GM12873 (cell line): ENCODE measurements around the gene PARP6.
A peak's percentile ranks its signal among the peaks of the same experiment; 100 is the strongest.

ENCODE experiments used
- TF ChIP-seq, protein P1 (sequence below): IDR thresholded peaks from 2 replicates; pipeline ENCODE4 v1.5.1; 2012; ENCODE audit warnings: low read depth, mild to moderate bottlenecking, moderate library complexity, low read length, control low read depth; ENCODE audit not compliant: insufficient read depth; ENCODE audit errors: missing control alignments

PARP6 gene

DNA sequence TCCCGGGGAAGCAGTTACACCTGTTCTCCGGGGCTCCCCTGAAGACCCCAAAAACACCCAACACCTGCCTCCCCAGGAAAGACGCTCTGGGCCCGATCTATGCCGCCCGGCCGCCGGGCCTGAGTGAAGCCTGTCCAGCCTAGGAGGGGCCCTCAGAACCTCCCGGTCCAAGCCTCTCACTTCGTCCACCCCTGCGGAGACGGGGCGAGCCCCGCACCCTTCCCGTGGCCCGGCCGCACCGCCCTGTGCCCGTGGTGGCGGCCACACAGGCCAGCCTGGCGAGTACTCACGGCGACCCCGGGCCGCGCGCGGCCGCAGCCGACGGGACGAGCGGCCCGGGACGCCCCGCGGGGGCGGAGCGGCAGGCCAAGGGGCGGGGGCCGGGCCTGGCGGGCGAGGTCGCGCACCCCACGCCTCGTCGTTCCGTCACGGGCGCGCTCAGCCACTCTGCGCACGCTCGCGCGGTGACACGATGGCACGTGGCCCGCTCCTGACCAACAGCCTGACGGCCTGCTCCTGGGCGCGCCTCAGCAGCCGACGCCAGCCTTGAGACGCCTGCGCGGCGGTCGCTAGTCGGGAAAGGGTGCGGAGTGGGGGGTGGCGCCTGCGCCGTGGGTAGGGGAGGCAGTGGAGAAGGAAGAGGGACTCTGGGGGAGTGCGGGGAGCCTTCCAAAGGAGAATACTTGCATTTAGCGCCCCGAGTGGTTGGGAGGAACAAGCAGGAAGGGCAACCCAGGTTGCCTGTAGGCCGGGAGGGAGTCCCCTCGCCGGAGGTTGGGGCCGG is at the start of gene PARP6:
Gene PARP6, minus strand, starts transcription at position 342 of the 784 bp plus-strand sequence. CDS start 5,077 bp downstream, outside the sequence.
- TF ChIP-seq, protein P1, sequence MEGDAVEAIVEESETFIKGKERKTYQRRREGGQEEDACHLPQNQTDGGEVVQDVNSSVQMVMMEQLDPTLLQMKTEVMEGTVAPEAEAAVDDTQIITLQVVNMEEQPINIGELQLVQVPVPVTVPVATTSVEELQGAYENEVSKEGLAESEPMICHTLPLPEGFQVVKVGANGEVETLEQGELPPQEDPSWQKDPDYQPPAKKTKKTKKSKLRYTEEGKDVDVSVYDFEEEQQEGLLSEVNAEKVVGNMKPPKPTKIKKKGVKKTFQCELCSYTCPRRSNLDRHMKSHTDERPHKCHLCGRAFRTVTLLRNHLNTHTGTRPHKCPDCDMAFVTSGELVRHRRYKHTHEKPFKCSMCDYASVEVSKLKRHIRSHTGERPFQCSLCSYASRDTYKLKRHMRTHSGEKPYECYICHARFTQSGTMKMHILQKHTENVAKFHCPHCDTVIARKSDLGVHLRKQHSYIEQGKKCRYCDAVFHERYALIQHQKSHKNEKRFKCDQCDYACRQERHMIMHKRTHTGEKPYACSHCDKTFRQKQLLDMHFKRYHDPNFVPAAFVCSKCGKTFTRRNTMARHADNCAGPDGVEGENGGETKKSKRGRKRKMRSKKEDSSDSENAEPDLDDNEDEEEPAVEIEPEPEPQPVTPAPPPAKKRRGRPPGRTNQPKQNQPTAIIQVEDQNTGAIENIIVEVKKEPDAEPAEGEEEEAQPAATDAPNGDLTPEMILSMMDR: peak; percentile 70

- TF ChIP-seq, protein P1: no peak
Measured at GRCh38 chr15:72319985-72320671, 47.8 kb upstream of the PARP6 start, which contains the start of gene CELF6. TSS of gene CELF6 (minus strand) at chr15:72320157. CDS start at chr15:72319874, 283 bp downstream.

- TF ChIP-seq, protein P1: no peak
Measured at GRCh38 chr15:72319360-72319984, 47.1 kb upstream of the PARP6 start.

DNA sequence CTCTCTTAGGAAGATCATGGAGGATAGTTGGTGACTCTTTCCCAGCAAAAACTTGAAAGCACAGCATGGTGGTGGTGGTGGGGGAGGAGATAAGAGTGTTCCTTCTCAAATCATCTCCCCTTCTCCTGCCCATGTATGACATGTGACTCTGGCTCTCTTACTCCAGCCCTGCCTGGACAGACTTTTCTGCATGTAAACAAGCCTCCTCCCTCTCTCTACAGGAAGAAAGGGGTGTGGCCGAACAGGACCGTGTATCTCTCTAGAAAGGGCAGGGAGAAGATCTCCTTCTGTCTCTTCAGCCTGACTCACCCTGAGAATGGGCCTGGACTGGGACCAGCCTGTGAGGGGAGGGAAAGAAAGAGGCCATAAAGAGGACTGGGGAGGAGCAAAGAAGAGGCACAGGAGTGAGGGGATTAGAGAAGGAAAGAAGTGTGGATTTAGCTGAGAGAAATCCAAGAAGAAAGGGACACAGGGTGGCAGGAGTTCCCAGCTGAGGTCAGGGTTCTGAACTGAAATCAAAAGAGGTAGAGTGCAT is 46.1 kb upstream of the PARP6 start:
- TF ChIP-seq, protein P1: no peak

GRCh38 chr15:72315706-72316370 is 43.5 kb upstream of the PARP6 start:
- TF ChIP-seq, protein P1: no peak

DNA sequence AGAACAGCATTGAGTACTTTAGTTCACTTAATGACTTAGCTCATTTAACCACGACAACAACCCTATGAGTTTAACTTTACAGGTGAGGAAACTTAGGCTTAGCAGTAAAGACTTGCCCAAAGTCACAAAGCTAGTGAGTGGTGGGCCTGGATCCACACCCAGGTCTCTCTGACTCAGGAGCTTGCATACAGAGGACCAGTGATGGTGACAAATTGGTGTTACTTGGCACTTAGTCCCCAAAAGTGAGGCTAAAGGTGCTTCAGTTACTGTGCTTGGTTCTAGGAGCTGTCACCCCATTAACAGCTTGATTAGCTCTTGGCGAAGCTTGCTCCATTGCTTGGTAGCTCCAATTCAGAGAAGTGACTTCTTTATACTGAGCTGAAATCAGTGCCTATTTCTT is 41.5 kb upstream of the PARP6 start:
- TF ChIP-seq, protein P1: no peak
